Measurements from ENCODE around the gene TSC22D1.

GRCh38 chr13:44514278-44514677 is 61.9 kb downstream of the TSC22D1 start:
- TF ChIP-seq POLR2AphosphoS5 (IDR thresholded peaks at IDR 0.05) (no peak), CTCF (IDR thresholded peaks at IDR 0.05) (no peak)

Data from transverse colon (tissue), 4 donors.